Pancreas (tissue), 10 donors: ENCODE measurements around the gene ID3. TPM values are rescaled to one million over a fixed set of nuclear protein-coding genes. Genes with fewer than 3 reads are reported as not detected.

Experiments
- ATAC-seq, 4 donors: fragments of 200-7000 bp; cut with Tn5 transposase; one replicate each; pipeline versions ENCODE4 v1.8.0 to v1.9.1; 2020; ENCODE audit warnings: mild to moderate bottlenecking in 4 of 4, moderate library complexity in 4 of 4
- DNase-seq, 6 donors: peaks; one replicate each; pipeline ENCODE4 v3.0.0-alpha.2; 2020
- FAIRE-seq: peaks from 2 replicates; lab custom pipeline; 2012; peaks lifted over from hg19 to GRCh38; lab: Jason Lieb, UNC
- H3K27ac ChIP-seq, 4 donors: fragments of 200-600 bp; sonication (generic); 1 replicate in 3 of 4; 2 replicates in 1 of 4; pipeline versions ENCODE4 v1.5.0 to v1.8.0; 2020
- H3K27me3 ChIP-seq, 4 donors: fragments of 200-600 bp; one replicate each; pipeline ENCODE4 v1.8.0; 2021
- H3K36me3 ChIP-seq, 3 donors: fragments of 200-600 bp; sonication (generic) in 1 of 3; one replicate each; pipeline versions ENCODE4 v1.5.0 to v1.8.0; 2020 to 2021
- H3K4me1 ChIP-seq, 3 donors: fragments of 200-600 bp; one replicate each; pipeline ENCODE4 v1.8.0; 2021
- H3K4me3 ChIP-seq, 4 donors: fragments of 200-600 bp; sonication (generic) in 2 of 4; one replicate each; pipeline versions ENCODE4 v1.5.0 to v1.8.0; 2020 to 2021
- H3K9me3 ChIP-seq, 4 donors: fragments of 200-600 bp; one replicate each; pipeline ENCODE4 v1.8.0; 2021
- WGBS, 2 donors: extraction: QIAGEN DNeasy Blood & Tissue Kit; methylation state at CpG; one replicate each; pipeline ENCODE4 v1.1.7; 2013; 5-methylcytosine and 5-hydroxymethylcytosine counted together
- intact Hi-C, 3 donors: fragments of 100-400 bp; cut with DNase I; formaldehyde crosslinking; loops; one replicate each; pipeline versions ENCODE4 v1.11.1 to v1.14.2; 2022
- polyA plus RNA-seq, 2 donors: library from polyadenylated mRNA; stranded (reverse); fragments of 200-250 nt; gene quantifications; one replicate each; pipeline ENCODE4 v1.2.3, GENCODE V29; 2013
- total RNA-seq, 6 donors: library from RNA; stranded (reverse); fragmentation: NEBNext Ultra II Directional in 4 of 6; extraction: Animal tissue kit (Norgen Biotek cat#: 25700) in 4 of 6; gene quantifications; one replicate each; pipeline versions ENCODE4 v1.2.1 to v1.2.4, GENCODE V29; 2021 to 2023
- TF ChIP-seq, protein P1 (sequence below), 4 donors: fragments of 200-600 bp; sonication (generic) in 3 of 4; IDR thresholded peaks; one replicate each; pipeline versions ENCODE4 v1.5.0 to v1.8.0; 2021; ENCODE audit warnings: antibody characterized with exemption in 4 of 4
- donor health status: healthy with polysubstance abuse.
- donor health status: DM: no; HTN: no; CAD: no; lungs with moderate emphysema.
- donor health status: DM: no; HTN: no; CAD: no.
- donor health status: control.
- donor health status: control.
- donor health status: Bipolar disorder and iron deficiency.
- donor health status: DM: yes; HTN: yes; CAD: no.
- donor health status: DM: no; HTN: no; CAD: no.
- donor health status: DM: no; HTN: no; CAD: no.
- donor health status: DM: yes; HTN: yes; CAD: no.

ID3 gene
- total and polyA plus RNA-seq, 8 donors = 16.6 to 54.0 (median 36.8) TPM

DNA sequence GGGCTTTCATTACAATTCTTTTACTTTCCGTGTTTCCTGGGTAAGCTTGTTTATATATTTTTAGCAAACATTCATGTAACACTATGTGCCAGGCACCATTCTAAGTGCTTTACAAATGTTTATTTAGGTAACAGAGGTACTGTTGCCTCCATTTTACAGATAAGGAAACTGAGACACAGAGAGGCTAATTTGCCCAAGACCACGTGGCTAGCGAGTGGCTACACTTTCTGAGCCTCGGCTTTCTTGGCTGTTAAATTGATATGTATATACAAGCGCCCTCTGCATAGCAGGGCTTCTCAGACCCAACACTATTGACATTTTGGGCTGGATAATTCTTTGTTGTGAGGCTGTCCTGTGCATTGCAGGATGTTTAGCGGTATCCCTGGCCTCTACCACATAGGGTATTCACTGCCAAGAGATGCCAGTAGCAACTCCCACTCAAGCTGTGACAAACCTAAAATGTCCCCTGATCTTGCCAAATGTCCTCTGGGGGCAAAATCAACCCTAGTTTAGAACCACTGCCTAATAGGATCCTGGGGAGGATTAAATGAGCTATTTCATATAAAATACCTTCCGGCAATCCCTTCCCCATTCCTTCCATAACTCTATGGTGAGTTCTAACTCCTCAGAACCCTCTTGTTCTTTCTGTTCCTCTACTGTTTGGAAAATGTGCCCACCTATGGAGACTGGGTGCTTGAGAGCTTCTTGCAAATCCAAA lies 17.2 kb upstream of the ID3 start:
- no peak overlapping the region for H3K4me3 ChIP-seq

DNA sequence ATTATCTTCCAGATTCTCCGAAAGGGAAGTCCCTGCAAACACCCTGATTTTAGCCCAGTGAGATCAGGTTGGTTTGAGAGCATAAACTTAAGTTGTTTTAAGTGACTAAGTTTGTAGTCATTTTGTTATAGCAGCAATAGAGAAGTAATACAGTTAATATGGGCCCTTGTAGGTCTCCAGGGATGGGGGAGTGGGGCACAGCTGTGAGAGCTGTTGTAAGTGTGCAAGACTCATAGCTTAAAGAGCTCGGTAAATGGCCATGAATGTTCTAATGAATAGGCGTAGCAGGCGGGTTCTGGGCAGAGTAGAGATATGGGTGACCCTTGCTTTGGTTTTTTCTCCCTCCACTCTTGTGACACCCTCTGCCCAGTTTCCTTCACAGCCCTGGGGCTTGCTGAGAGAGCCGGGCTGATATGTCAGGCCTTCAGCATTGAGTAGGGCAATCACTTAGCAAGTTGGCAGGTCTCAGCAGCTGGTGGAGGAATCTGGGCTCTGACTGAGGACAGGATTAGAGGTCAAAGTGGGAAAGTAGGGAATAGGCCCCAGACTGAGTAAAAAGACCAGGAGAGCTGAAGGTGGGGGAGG lies 16.0 kb upstream of the ID3 start:
- ATAC-seq (no peak), FAIRE-seq (no peak), DNase-seq (no peak)
- WGBS, 2 donors = 78 to 87% methylated on average over 5 of the region's 5 CpGs
- no peak overlapping the region for H3K27ac ChIP-seq
- intact Hi-C loops = no loop called here
- no peaks in the 10 kb centered on the region for H3K27me3 ChIP-seq
- TF ChIP-seq, protein P1, sequence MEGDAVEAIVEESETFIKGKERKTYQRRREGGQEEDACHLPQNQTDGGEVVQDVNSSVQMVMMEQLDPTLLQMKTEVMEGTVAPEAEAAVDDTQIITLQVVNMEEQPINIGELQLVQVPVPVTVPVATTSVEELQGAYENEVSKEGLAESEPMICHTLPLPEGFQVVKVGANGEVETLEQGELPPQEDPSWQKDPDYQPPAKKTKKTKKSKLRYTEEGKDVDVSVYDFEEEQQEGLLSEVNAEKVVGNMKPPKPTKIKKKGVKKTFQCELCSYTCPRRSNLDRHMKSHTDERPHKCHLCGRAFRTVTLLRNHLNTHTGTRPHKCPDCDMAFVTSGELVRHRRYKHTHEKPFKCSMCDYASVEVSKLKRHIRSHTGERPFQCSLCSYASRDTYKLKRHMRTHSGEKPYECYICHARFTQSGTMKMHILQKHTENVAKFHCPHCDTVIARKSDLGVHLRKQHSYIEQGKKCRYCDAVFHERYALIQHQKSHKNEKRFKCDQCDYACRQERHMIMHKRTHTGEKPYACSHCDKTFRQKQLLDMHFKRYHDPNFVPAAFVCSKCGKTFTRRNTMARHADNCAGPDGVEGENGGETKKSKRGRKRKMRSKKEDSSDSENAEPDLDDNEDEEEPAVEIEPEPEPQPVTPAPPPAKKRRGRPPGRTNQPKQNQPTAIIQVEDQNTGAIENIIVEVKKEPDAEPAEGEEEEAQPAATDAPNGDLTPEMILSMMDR (IDR thresholded peaks at IDR 0.05) = no peak
- H3K4me3 ChIP-seq = no peak overlapping the region
- no peaks in the 10 kb centered on the region for H3K4me1 ChIP-seq
- H3K36me3 ChIP-seq = no peaks in the 10 kb centered on the region
- H3K9me3 ChIP-seq = no peaks in the 10 kb centered on the region

More for the DNA sequence above, 17.2 kb upstream of the ID3 start:
- Histone ChIP-seq H3K9me3 (no peaks in the 10 kb centered on the region), H3K27me3 (no peaks in the 10 kb centered on the region), H3K4me1 (no peaks in the 10 kb centered on the region), H3K36me3 (no peaks in the 10 kb centered on the region), H3K27ac (peak overlapping the region in 1 of 4 donors; percentile 2)
- ATAC-seq (peak in 1 of 4 donors; percentile 9), DNase-seq (no peak), FAIRE-seq (no peak)
- TF ChIP-seq, protein P1 (IDR thresholded peaks at IDR 0.05) = no peak
- intact Hi-C loops = no loop called here
- WGBS, 2 donors = 79 to 82% methylated on average over 7 of the region's 7 CpGs

DNA sequence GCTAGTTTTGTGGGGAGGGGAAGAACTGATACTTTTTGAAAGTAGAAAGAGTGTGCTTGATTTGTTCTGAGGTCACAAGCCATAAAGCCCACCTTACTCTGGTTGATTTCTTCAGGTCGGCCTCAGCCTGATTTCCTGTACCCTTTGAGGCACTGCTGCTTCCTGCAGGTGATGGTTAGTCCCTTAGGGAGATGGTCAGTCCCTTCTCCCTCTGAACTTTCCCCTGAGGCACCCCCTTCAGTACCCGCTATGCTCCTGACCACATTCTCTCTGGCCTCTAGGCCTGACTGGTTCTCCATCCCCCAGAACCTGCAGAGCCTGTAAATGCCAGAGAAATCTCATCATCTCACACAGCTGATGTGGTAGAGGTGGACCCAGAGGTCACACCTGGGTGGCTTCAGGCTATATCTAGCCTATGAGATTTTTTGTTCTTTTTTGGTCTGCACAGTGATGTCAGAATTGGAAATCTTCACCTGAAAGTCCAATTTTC lies 15.0 kb upstream of the ID3 start:
- H3K27me3 ChIP-seq = no peaks in the 10 kb centered on the region
- H3K4me1 ChIP-seq = no peaks in the 10 kb centered on the region
- FAIRE-seq (no peak), DNase-seq (no peak), ATAC-seq (no peak)
- WGBS, 2 donors = 81% methylated on average over 2 of the region's 2 CpGs
- H3K36me3 ChIP-seq = no peaks in the 10 kb centered on the region
- no peak overlapping the region for H3K4me3 ChIP-seq
- TF ChIP-seq, protein P1 (IDR thresholded peaks at IDR 0.05) = no peak
- intact Hi-C loops = no loop called here
- no peak overlapping the region for H3K27ac ChIP-seq
- H3K9me3 ChIP-seq = no peaks in the 10 kb centered on the region

DNA sequence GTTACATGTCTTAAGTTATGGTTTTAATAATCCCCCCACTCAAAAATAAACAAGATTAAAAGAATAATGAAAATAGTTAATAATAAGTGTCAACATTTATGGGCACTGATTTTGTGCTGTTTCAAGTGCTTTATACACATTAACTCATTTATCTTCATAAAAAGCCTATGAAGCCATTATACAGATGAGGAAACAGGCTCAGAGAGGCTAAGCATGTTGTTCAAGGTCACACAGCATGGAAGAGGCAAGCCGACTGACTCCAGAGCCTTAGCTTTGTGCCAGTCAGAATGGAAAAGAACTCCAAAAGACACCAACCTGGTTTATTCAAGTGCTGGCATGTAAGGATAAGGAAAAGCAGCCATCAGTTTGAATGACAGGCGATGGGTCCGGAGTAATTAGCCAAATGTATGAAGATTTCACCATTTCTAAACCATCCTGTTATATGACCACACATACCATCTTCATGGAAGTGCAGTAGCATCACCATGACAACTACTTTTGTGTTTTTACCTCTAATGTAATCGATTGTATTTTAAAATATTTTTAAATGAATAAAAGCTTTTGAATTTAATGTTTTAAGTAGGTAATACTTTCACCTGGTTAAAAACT lies 14.4 kb upstream of the ID3 start:
- Histone ChIP-seq H3K27ac (no peak overlapping the region), H3K9me3 (no peaks in the 10 kb centered on the region), H3K27me3 (no peaks in the 10 kb centered on the region), H3K36me3 (no peaks in the 10 kb centered on the region), H3K4me1 (peaks cover 0 to 2% (median 0%) of the 10 kb centered on the region in 3 donors), H3K4me3 (no peak overlapping the region)
- 61 to 62% methylated on average over 4 of the region's 4 CpGs for WGBS, 2 donors
- no peak for DNase-seq
- no peak for FAIRE-seq
- TF ChIP-seq, protein P1 (IDR thresholded peaks at IDR 0.05) = no peak
- no peak for ATAC-seq
- intact Hi-C loops = no loop called here
